Neuronal stem cell (in vitro differentiated cells): ENCODE data around the gene KHDRBS1.

ENCODE experiments used
- DNase-seq: peaks from one replicate; pipeline ENCODE4 v3.0.0-alpha.2; 2013; ENCODE audit warnings: low spot score
- H2AFZ ChIP-seq: one replicate; pipeline ENCODE4 v1.6.1; 2013; ENCODE audit warnings: mild to moderate bottlenecking, low read length, inconsistent platforms
- H2AK5ac ChIP-seq: 2 replicates; pipeline ENCODE4 v1.6.1; 2013; ENCODE audit warnings: low read depth, mild to moderate bottlenecking, inconsistent platforms, low read length, moderate library complexity, mixed read lengths
- H2BK120ac ChIP-seq: 2 replicates; pipeline ENCODE4 v1.6.1; 2013; ENCODE audit warnings: low read depth, mild to moderate bottlenecking, inconsistent platforms, low read length, moderate library complexity, mixed read lengths
- H2BK12ac ChIP-seq: one replicate; pipeline ENCODE4 v1.6.1; 2013; ENCODE audit warnings: low read length, inconsistent platforms
- H2BK15ac ChIP-seq: 2 replicates; pipeline ENCODE4 v1.6.1; 2013; ENCODE audit warnings: mild to moderate bottlenecking, low read length, inconsistent platforms, mixed read lengths
- H2BK5ac ChIP-seq: one replicate; pipeline ENCODE4 v1.6.1; 2013; ENCODE audit warnings: inconsistent platforms, mild to moderate bottlenecking, low read length, moderate library complexity
- H3K14ac ChIP-seq: one replicate; pipeline ENCODE4 v1.6.1; 2013; ENCODE audit warnings: low read length, inconsistent platforms
- H3K18ac ChIP-seq: 2 replicates; pipeline ENCODE4 v1.6.1; 2013; ENCODE audit warnings: low read length, inconsistent platforms
- H3K23ac ChIP-seq: 2 replicates; pipeline ENCODE4 v1.6.1; 2013; ENCODE audit warnings: low read depth, mild to moderate bottlenecking, mixed read lengths, low read length, inconsistent platforms; ENCODE audit not compliant: poor library complexity
- H3K27ac ChIP-seq: replicated peaks from 3 replicates; pipeline ENCODE4 v1.5.1; 2013; ENCODE audit warnings: low read length, inconsistent platforms
- H3K27me3 ChIP-seq, 3 experiments: 2 replicates each; pipeline ENCODE4 v1.6.1; 2013; ENCODE audit warnings: low read length in 3 of 3, mild to moderate bottlenecking in 2 of 3, inconsistent platforms in 1 of 3, low read depth in 1 of 3, mixed read lengths in 1 of 3, moderate library complexity in 1 of 3; ENCODE audit not compliant: control insufficient read depth in 3 of 3, insufficient read depth in 3 of 3
- H3K36me3 ChIP-seq, 2 donors: replicated peaks in 1 of 2; 2 replicates each; pipeline ENCODE4 v1.6.1; 2013; ENCODE audit warnings: low read length in 2 of 2; ENCODE audit not compliant: control insufficient read depth in 2 of 2, insufficient read depth in 2 of 2
- H3K4ac ChIP-seq: 2 replicates; pipeline ENCODE4 v1.6.1; 2013; ENCODE audit warnings: inconsistent platforms, mild to moderate bottlenecking, low read length, moderate library complexity
- H3K4me1 ChIP-seq, 2 donors: 1 replicate in 1 of 2; 2 replicates in 1 of 2; pipeline ENCODE4 v1.6.1; 2013; ENCODE audit warnings: low read length in 2 of 2, low read depth in 1 of 2; ENCODE audit not compliant: control insufficient read depth in 2 of 2, insufficient read depth in 1 of 2
- H3K4me2 ChIP-seq: one replicate; pipeline ENCODE4 v1.6.1; 2013; ENCODE audit warnings: mild to moderate bottlenecking, low read length, inconsistent platforms; ENCODE audit not compliant: insufficient read depth, poor library complexity, severe bottlenecking
- H3K4me3 ChIP-seq, 2 donors: 2 replicates each; pipeline ENCODE4 v1.5.1; 2013; ENCODE audit warnings: low read length in 2 of 2, mild to moderate bottlenecking in 2 of 2, inconsistent platforms in 1 of 2, moderate library complexity in 1 of 2
- H3K79me1 ChIP-seq: one replicate; pipeline ENCODE4 v1.6.1; 2013; ENCODE audit warnings: low read depth, mild to moderate bottlenecking, inconsistent platforms, low read length, moderate library complexity
- H3K9ac ChIP-seq: one replicate; pipeline ENCODE4 v1.6.1; 2013; ENCODE audit warnings: mild to moderate bottlenecking, low read depth, low read length, inconsistent platforms; ENCODE audit not compliant: poor library complexity
- H3K9me3 ChIP-seq, 2 donors: replicated peaks in 1 of 2; 2 replicates each; pipeline versions ENCODE3 to v1.6.1; 2013; ENCODE audit warnings: low read length in 2 of 2, mild to moderate bottlenecking in 2 of 2, inconsistent platforms in 1 of 2, low read depth in 1 of 2, mixed read lengths in 1 of 2, moderate library complexity in 1 of 2; ENCODE audit not compliant: control insufficient read depth in 2 of 2, insufficient read depth in 1 of 2
- H4K8ac ChIP-seq: one replicate; pipeline ENCODE4 v1.6.1; 2013; ENCODE audit warnings: low read depth, mild to moderate bottlenecking, inconsistent platforms, low read length, moderate library complexity
- H4K91ac ChIP-seq: one replicate; pipeline ENCODE4 v1.6.1; 2013; ENCODE audit warnings: low read length, low read depth, mild to moderate bottlenecking, inconsistent platforms; ENCODE audit not compliant: poor library complexity
- WGBS, 2 donors: extraction: QIAGEN DNeasy Blood & Tissue Kit; methylation state at CpG; one replicate each; pipeline ENCODE4 v1.1.7; 2013; ENCODE audit warnings: missing lambda C conversion rate in 2 of 2, mixed read lengths in 1 of 2; ENCODE audit not compliant: insufficient read length in 2 of 2, insufficient replicate concordance in 1 of 2; ENCODE audit errors: extremely low coverage in 2 of 2; 5-methylcytosine and 5-hydroxymethylcytosine counted together

The KHDRBS1 gene

GRCh38 chr1:32056598-32056997, 42.9 kb downstream of the KHDRBS1 start:
- no peak for DNase-seq
- H3K36me3 ChIP-seq: peaks cover 52 to 96% of the 10 kb centered on the region in 2 donors

GRCh38 chr1:32060914-32061313, 47.2 kb downstream of the KHDRBS1 start:
- H2BK120ac ChIP-seq: no peak overlapping the region
- no peak overlapping the region for H3K27ac ChIP-seq
- no peak overlapping the region for H4K8ac ChIP-seq
- no peak overlapping the region for H3K23ac ChIP-seq
- H3K14ac ChIP-seq: no peak overlapping the region
- H2BK15ac ChIP-seq: no peak overlapping the region
- H3K18ac ChIP-seq: no peak overlapping the region
- H2BK5ac ChIP-seq: no peak overlapping the region
- H2AK5ac ChIP-seq: no peak overlapping the region
- H3K36me3 ChIP-seq: peaks cover 34 to 82% of the 10 kb centered on the region in 2 donors
- H3K4me2 ChIP-seq: no peak overlapping the region
- DNase-seq: no peak
- no peak overlapping the region for H2AFZ ChIP-seq
- no peak overlapping the region for H3K9ac ChIP-seq
- no peak overlapping the region for H2BK12ac ChIP-seq
- H3K4me1 ChIP-seq: peaks cover 9 to 12% of the 10 kb centered on the region in 2 donors
- no peak overlapping the region for H3K4me3 ChIP-seq
- H3K9me3 ChIP-seq: no peaks in the 10 kb centered on the region
- H3K79me1 ChIP-seq: no peaks in the 10 kb centered on the region
- no peak overlapping the region for H4K91ac ChIP-seq
- no peak overlapping the region for H3K4ac ChIP-seq
- H3K27me3 ChIP-seq: no peaks in the 10 kb centered on the region

More at GRCh38 chr1:32056598-32056997, 42.9 kb downstream of the KHDRBS1 start:
- WGBS, 2 donors: no CpG with 5 or more reads among the region's 1 CpG
- Histone ChIP-seq H3K4me3 (no peak overlapping the region), H3K9ac (no peak overlapping the region), H2BK12ac (no peak overlapping the region), H3K27ac (no peak overlapping the region), H2BK5ac (no peak overlapping the region), H3K9me3 (no peaks in the 10 kb centered on the region), H4K8ac (no peak overlapping the region), H3K14ac (no peak overlapping the region), H2AFZ (no peak overlapping the region), H3K23ac (no peak overlapping the region), H3K4ac (no peak overlapping the region), H3K4me2 (no peak overlapping the region), H3K27me3 (no peaks in the 10 kb centered on the region), H2BK15ac (no peak overlapping the region), H4K91ac (no peak overlapping the region), H3K4me1 (no peaks in the 10 kb centered on the region), H3K18ac (no peak overlapping the region), H3K79me1 (no peaks in the 10 kb centered on the region), H2BK120ac (no peak overlapping the region), H2AK5ac (no peak overlapping the region)

GRCh38 chr1:32062867-32063230, 49.2 kb downstream of the KHDRBS1 start:
- Histone ChIP-seq H3K23ac (no peak overlapping the region), H2BK120ac (no peak overlapping the region), H2BK12ac (no peak overlapping the region), H3K4me3 (no peak overlapping the region), H3K36me3 (peaks cover 29 to 66% of the 10 kb centered on the region in 2 donors), H3K27ac (peak overlapping the region; percentile 64), H3K4me1 (peaks cover 9 to 12% of the 10 kb centered on the region in 2 donors), H4K91ac (no peak overlapping the region), H2BK5ac (no peak overlapping the region), H2AFZ (no peak overlapping the region), H3K27me3 (no peaks in the 10 kb centered on the region), H4K8ac (no peak overlapping the region), H3K9me3 (no peaks in the 10 kb centered on the region), H3K18ac (no peak overlapping the region), H3K79me1 (no peaks in the 10 kb centered on the region), H3K14ac (no peak overlapping the region), H3K9ac (no peak overlapping the region), H3K4me2 (no peak overlapping the region), H3K4ac (no peak overlapping the region), H2BK15ac (no peak overlapping the region), H2AK5ac (no peak overlapping the region)
- no CpG with 5 or more reads among the region's 4 CpGs for WGBS, 2 donors
- no peak for DNase-seq

GRCh38 chr1:32063261-32063681, 49.6 kb downstream of the KHDRBS1 start:
- Histone ChIP-seq H2AFZ (no peak overlapping the region), H2AK5ac (no peak overlapping the region), H2BK5ac (no peak overlapping the region), H2BK12ac (no peak overlapping the region), H4K8ac (no peak overlapping the region), H3K4ac (no peak overlapping the region), H3K14ac (no peak overlapping the region), H4K91ac (no peak overlapping the region), H3K18ac (no peak overlapping the region), H3K79me1 (no peaks in the 10 kb centered on the region), H3K4me1 (peaks cover 11 to 12% of the 10 kb centered on the region in 2 donors), H3K36me3 (peaks cover 25 to 62% of the 10 kb centered on the region in 2 donors), H3K4me2 (no peak overlapping the region), H3K4me3 (no peak overlapping the region), H3K9me3 (no peaks in the 10 kb centered on the region), H3K9ac (no peak overlapping the region), H2BK120ac (no peak overlapping the region), H3K23ac (no peak overlapping the region), H3K27me3 (no peaks in the 10 kb centered on the region), H3K27ac (peak overlapping the region; percentile 64), H2BK15ac (no peak overlapping the region)
- no CpG with 5 or more reads among the region's 1 CpG for WGBS, 2 donors
- DNase-seq: no peak
